ENCODE data around the gene TEX30.
"Not testable (repeated sequence)": the region's sequence is repeated elsewhere in the genome, so short reads cannot be mapped to it uniquely, and the experiment has no call there.

The TEX30 gene

DNA sequence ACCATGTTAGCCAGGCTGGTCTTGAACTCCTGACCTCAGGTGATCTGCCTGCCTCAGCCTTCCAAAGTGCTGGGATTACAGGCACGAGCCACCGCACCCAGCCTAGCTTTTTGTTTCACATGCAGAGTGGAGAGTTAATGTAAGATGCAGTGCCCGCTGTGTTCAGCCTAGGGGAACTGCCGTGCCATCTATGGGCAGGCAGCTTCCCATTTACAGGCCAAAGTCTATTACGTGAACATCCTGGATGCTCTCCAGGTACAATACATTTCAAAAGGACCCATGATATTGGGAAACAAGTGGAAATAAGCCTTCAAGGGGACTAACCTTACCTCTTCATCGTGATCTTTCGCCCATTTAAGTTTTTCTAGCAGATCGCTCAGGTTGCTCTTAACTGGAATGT, 15.1 kb upstream of the TEX30 start:
- no peaks in the 10 kb centered on the region for H4K20me1 ChIP-seq
- no peaks in the 10 kb centered on the region for H3K9me3 ChIP-seq (replicated peaks in 1 of 11)
- H3K36me3 ChIP-seq, result no peaks in the 10 kb centered on the region
- H3K27me3 ChIP-seq, result no peaks in the 10 kb centered on the region
- no peak overlapping the region for H3K4me3 ChIP-seq
- H3K4me2 ChIP-seq, result no peak overlapping the region
- no peak for TF ChIP-seq Cebpa-rat (IDR thresholded peaks at IDR 0.05)
- H3K9ac ChIP-seq, result no peak overlapping the region
- H3K27ac ChIP-seq, result no peak overlapping the region
- H3K4me1 ChIP-seq, result no peaks in the 10 kb centered on the region

- Histone ChIP-seq H3K9me3 (replicated peaks in 1 of 11) (peaks cover 16 to 25% (median 22%) of the 10 kb centered on the region in 11 experiments), H4K20me1 (no peaks in the 10 kb centered on the region), H3K27ac (no peak overlapping the region), H3K4me3 (no peak overlapping the region), H3K36me3 (peaks cover 0 to 11% (median 6%) of the 10 kb centered on the region in 11 experiments; a peak in 7 of 22 replicates), H3K4me1 (peaks cover 4 to 16% (median 7%) of the 10 kb centered on the region in 10 experiments; a peak in 18 of 20 replicates), H3K4me2 (no peak overlapping the region), H3K27me3 (no peaks in the 10 kb centered on the region), H3K9ac (no peak overlapping the region)
- no peak for TF ChIP-seq Cebpa-rat (IDR thresholded peaks at IDR 0.05)
Observed at GRCh38 chr13:102784483-102784882, 10.9 kb upstream of the TEX30 start.

- TF ChIP-seq Cebpa-rat (IDR thresholded peaks at IDR 0.05), result no peak
- no peak overlapping the region for H3K4me3 ChIP-seq
- no peak overlapping the region for H3K9ac ChIP-seq
- H3K4me1 ChIP-seq, result peaks cover 11 to 20% (median 13%) of the 10 kb centered on the region in 10 experiments; a peak in 19 of 20 replicates
- H4K20me1 ChIP-seq, result no peaks in the 10 kb centered on the region
- peaks cover 16 to 25% (median 22%) of the 10 kb centered on the region in 11 experiments for H3K9me3 ChIP-seq (replicated peaks in 1 of 11)
- H3K4me2 ChIP-seq, result no peak overlapping the region
- H3K27me3 ChIP-seq, result no peaks in the 10 kb centered on the region
- H3K27ac ChIP-seq, result no peak overlapping the region
- H3K36me3 ChIP-seq, result peaks cover 0 to 11% (median 6%) of the 10 kb centered on the region in 11 experiments; a peak in 7 of 22 replicates
Observed at GRCh38 chr13:102781591-102781990, 8.0 kb upstream of the TEX30 start.

DNA sequence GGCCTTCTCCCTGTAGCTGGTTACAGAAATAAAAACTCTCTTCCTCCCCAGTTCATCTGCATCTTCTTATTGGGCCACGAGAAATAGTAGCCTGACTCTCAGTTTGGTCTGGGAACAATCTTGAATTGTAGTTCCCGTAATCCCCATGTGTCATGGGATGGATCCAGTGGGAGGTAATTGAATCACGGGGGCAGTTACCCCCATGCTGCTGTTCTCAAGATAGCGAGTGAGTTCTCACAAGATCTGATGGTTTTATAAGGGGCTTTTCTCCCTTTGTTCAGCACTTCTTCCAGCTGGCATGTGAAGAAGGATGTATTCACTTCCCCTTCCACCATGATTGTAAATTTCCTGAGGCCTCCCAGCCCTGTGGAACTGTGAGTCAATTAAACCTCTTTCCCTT, 7.1 kb upstream of the TEX30 start:
- H3K27ac ChIP-seq, H4K20me1 ChIP-seq, H3K4me3 ChIP-seq, H3K9ac ChIP-seq, H3K27me3 ChIP-seq: not testable (repeated sequence)
- peaks cover 0 to 11% (median 6%) of the 10 kb centered on the region in 11 experiments; a peak in 7 of 22 replicates for H3K36me3 ChIP-seq
- peaks cover 11 to 20% (median 13%) of the 10 kb centered on the region in 10 experiments; a peak in 19 of 20 replicates for H3K4me1 ChIP-seq
- H3K4me2 ChIP-seq, result 0 out of 22 replicates have a peak overlapping the region, but pooled peaks of 1 of the 11 experiments have one; percentile 9
- H3K9me3 ChIP-seq (replicated peaks in 1 of 11), result peaks cover 16 to 25% (median 22%) of the 10 kb centered on the region in 11 experiments

- Histone ChIP-seq H3K4me2 (peak overlapping the region; percentile 9 to 63 (median 51)), H3K27ac (peak overlapping the region in 8 of 11 experiments; percentile 10 to 49 (median 24); a peak in 10 of 22 replicates), H3K9me3 (replicated peaks in 1 of 11) (peaks cover 16 to 25% (median 22%) of the 10 kb centered on the region in 11 experiments), H3K4me3 (no peak overlapping the region), H3K9ac (no peak overlapping the region; a peak in 1 of 22 replicates), H3K36me3 (peaks cover 0 to 11% (median 6%) of the 10 kb centered on the region in 11 experiments; a peak in 7 of 22 replicates), H3K27me3 (no peaks in the 10 kb centered on the region), H3K4me1 (peaks cover 11 to 20% (median 13%) of the 10 kb centered on the region in 10 experiments; a peak in 19 of 20 replicates), H4K20me1 (no peaks in the 10 kb centered on the region)
- TF ChIP-seq Cebpa-rat (IDR thresholded peaks at IDR 0.05), result no peak
Observed at GRCh38 chr13:102779436-102780159, 6.0 kb upstream of the TEX30 start.

DNA sequence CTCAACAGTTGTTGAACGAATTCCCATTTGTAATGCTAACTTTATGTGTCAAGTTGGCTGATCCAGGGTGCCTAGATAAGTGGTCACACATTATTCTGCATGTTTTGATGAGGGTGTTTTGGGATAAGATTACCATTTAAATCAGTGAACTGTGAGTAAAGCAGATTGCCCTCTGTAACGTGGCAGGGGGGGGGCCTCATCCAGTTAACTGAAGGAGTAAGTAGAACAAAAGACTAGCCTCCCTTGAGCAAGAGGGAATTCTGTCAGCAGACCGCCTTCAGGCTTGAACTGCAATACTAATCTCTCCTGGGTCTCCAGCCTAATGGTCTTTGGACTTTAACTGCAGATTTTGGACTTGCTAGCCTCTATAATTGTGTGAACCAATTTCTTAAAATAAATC, 4.2 kb upstream of the TEX30 start:
- Histone ChIP-seq H3K9me3 (replicated peaks in 1 of 11) (peaks cover 22 to 31% (median 28%) of the 10 kb centered on the region in 11 experiments), H3K9ac (no peak overlapping the region), H4K20me1 (no peaks in the 10 kb centered on the region; a peak in 2 of 22 replicates), H3K36me3 (peaks cover 0 to 11% (median 6%) of the 10 kb centered on the region in 11 experiments; a peak in 7 of 22 replicates), H3K27me3 (no peaks in the 10 kb centered on the region), H3K4me3 (no peak overlapping the region), H3K4me1 (peaks cover 14 to 27% (median 18%) of the 10 kb centered on the region in 10 experiments), H3K27ac (no peak overlapping the region), H3K4me2 (no peak overlapping the region)
- TF ChIP-seq Cebpa-rat (IDR thresholded peaks at IDR 0.05), result no peak

DNA sequence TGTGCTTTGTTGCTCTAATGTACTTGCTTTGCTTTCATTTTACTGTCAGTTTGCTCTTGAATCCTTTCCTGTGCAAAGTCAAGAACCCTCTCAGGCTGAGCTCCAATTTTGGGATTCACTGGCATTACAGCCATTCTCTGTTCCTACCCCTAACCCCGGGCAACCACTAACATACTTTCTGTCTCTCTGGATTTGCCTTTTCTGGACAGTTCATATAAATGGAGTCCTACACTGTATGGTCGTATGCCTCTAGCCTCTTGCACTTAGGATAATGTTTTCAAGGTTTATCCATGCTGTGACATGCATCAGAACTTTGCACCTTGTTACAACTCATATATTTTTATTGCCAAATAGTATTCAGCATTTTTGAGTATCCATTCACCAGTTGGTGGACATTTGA, 2.7 kb upstream of the TEX30 start:
- Histone ChIP-seq H3K4me2 (no peak overlapping the region), H3K4me3 (no peak overlapping the region), H3K27me3 (no peaks in the 10 kb centered on the region), H3K36me3 (peaks cover 0 to 3% (median 0%) of the 10 kb centered on the region in 11 experiments; a peak in 2 of 22 replicates), H3K9ac (no peak overlapping the region), H3K4me1 (peaks cover 28 to 42% (median 33%) of the 10 kb centered on the region in 10 experiments), H3K27ac (no peak overlapping the region), H3K9me3 (replicated peaks in 1 of 11) (peaks cover 7 to 16% (median 14%) of the 10 kb centered on the region in 11 experiments), H4K20me1 (peaks cover 0 to 12% (median 0%) of the 10 kb centered on the region in 11 experiments; a peak in 3 of 22 replicates)
- TF ChIP-seq Cebpa-rat (IDR thresholded peaks at IDR 0.05), result no peak

GRCh38 chr13:102774591-102775520, 1.3 kb upstream of the TEX30 start:
- H3K4me1 ChIP-seq, result peaks cover 29 to 36% (median 32%) of the 10 kb centered on the region in 10 experiments
- peak overlapping the region in 1 of 11 experiments; percentile 88; a peak in 2 of 22 replicates for H3K27ac ChIP-seq
- TF ChIP-seq Cebpa-rat (IDR thresholded peaks at IDR 0.05), result no peak
- no peak overlapping the region; a peak in 1 of 20 replicates for H3K4me3 ChIP-seq
- peaks cover 0 to 13% (median 0%) of the 10 kb centered on the region in 11 experiments; a peak in 3 of 22 replicates for H4K20me1 ChIP-seq
- no peaks in the 10 kb centered on the region for H3K36me3 ChIP-seq
- peak overlapping the region in 1 of 11 experiments; percentile 85; a peak in 1 of 22 replicates for H3K4me2 ChIP-seq
- no peaks in the 10 kb centered on the region for H3K27me3 ChIP-seq
- peaks cover 0 to 8% (median 7%) of the 10 kb centered on the region in 11 experiments; a peak in 16 of 22 replicates for H3K9me3 ChIP-seq (replicated peaks in 1 of 11)
- no peak overlapping the region for H3K9ac ChIP-seq
